ENCODE results near the gene ANKS1B. TPM values are rescaled to one million over a fixed set of nuclear protein-coding genes. Genes with fewer than 3 reads are reported as not detected.

The ANKS1B gene
- total RNA-seq, 2 donors from 2014 or later = 45.5 to 65.9 TPM

- no peak overlapping the region for H3K27ac ChIP-seq
- H3K9me3 ChIP-seq = no peaks in the 10 kb centered on the region
- DNase-seq (ENCODE audit: low spot score) (no peak), ATAC-seq (ENCODE audit: insufficient number of reproducible peaks, low FRiP score, low read depth) (no peak)
- no peaks in the 10 kb centered on the region for H3K27me3 ChIP-seq (replicated peaks; ENCODE audit: insufficient read depth)
- TF ChIP-seq CTCF (IDR thresholded peaks at IDR 0.05) = no peak
- H3K4me1 ChIP-seq (ENCODE audit: control insufficient read depth in 1 of 2, low read depth in 2 of 2) = no peaks in the 10 kb centered on the region
- H3K36me3 ChIP-seq = no peaks in the 10 kb centered on the region
- H3K4me3 ChIP-seq = no peak overlapping the region
These were observed 1114.2 kb downstream of the ANKS1B start for GRCh38 chr12:98870504-98870903.

- Histone ChIP-seq H3K4me3 (no peak overlapping the region), H3K4me1 (ENCODE audit: control insufficient read depth in 1 of 2, low read depth in 2 of 2) (no peaks in the 10 kb centered on the region), H3K9me3 (no peaks in the 10 kb centered on the region), H3K27me3 (replicated peaks; ENCODE audit: insufficient read depth) (no peaks in the 10 kb centered on the region), H3K27ac (no peak overlapping the region), H3K36me3 (no peaks in the 10 kb centered on the region)
- ATAC-seq (ENCODE audit: insufficient number of reproducible peaks, low FRiP score, low read depth) (no peak), DNase-seq (ENCODE audit: low spot score) (no peak)
- no peak for TF ChIP-seq CTCF (IDR thresholded peaks at IDR 0.05)
These were observed 1114.7 kb downstream of the ANKS1B start for GRCh38 chr12:98869886-98870503.

GRCh38 chr12:98868538-98868937 is 1116.2 kb downstream of the ANKS1B start:
- TF ChIP-seq CTCF (IDR thresholded peaks at IDR 0.05) = no peak
- DNase-seq (ENCODE audit: low spot score) = no peak
- Histone ChIP-seq H3K9me3 (no peaks in the 10 kb centered on the region), H3K27me3 (replicated peaks; ENCODE audit: insufficient read depth) (no peaks in the 10 kb centered on the region), H3K4me3 (no peak overlapping the region), H3K27ac (no peak overlapping the region), H3K4me1 (ENCODE audit: control insufficient read depth in 1 of 2, low read depth in 2 of 2) (no peaks in the 10 kb centered on the region), H3K36me3 (no peaks in the 10 kb centered on the region)
- no peak for ATAC-seq (ENCODE audit: insufficient number of reproducible peaks, low FRiP score, low read depth)

- Histone ChIP-seq H3K4me3 (no peak overlapping the region), H3K27me3 (replicated peaks; ENCODE audit: insufficient read depth) (no peaks in the 10 kb centered on the region), H3K9me3 (no peaks in the 10 kb centered on the region), H3K36me3 (no peaks in the 10 kb centered on the region), H3K27ac (no peak overlapping the region), H3K4me1 (ENCODE audit: control insufficient read depth in 1 of 2, low read depth in 2 of 2) (no peaks in the 10 kb centered on the region)
- no peak for TF ChIP-seq CTCF (IDR thresholded peaks at IDR 0.05)
- ATAC-seq (ENCODE audit: insufficient number of reproducible peaks, low FRiP score, low read depth) (no peak), DNase-seq (ENCODE audit: low spot score) (no peak)
These were observed 1116.7 kb downstream of the ANKS1B start for GRCh38 chr12:98868076-98868475.

- ATAC-seq (ENCODE audit: insufficient number of reproducible peaks, low FRiP score, low read depth) = no peak
These were observed 1120.4 kb downstream of the ANKS1B start for GRCh38 chr12:98864363-98864762.

More at GRCh38 chr12:98864363-98864762, 1120.4 kb downstream of the ANKS1B start:
- H3K4me3 ChIP-seq = no peak overlapping the region
- H3K4me1 ChIP-seq (ENCODE audit: control insufficient read depth in 1 of 2, low read depth in 2 of 2) = no peaks in the 10 kb centered on the region
- DNase-seq (ENCODE audit: low spot score) = no peak
- H3K27ac ChIP-seq = no peak overlapping the region
- H3K9me3 ChIP-seq = no peaks in the 10 kb centered on the region
- no peaks in the 10 kb centered on the region for H3K36me3 ChIP-seq
- TF ChIP-seq CTCF (IDR thresholded peaks at IDR 0.05) = no peak
- H3K27me3 ChIP-seq (replicated peaks; ENCODE audit: insufficient read depth) = no peaks in the 10 kb centered on the region
